GM18499 (cell line): ENCODE measurements around the gene PMM1.
"Not testable (repeated sequence)": the region's sequence is repeated elsewhere in the genome, so short reads cannot be mapped to it uniquely, and the experiment has no call there.

Experiments
- ATAC-seq: cut with Tn5 transposase; IDR thresholded peaks from one replicate; pipeline ENCODE4 v1.9.1; 2021; ENCODE audit warnings: moderate number of reproducible peaks; ENCODE audit not compliant: insufficient read depth, unreplicated experiment

The PMM1 gene

DNA sequence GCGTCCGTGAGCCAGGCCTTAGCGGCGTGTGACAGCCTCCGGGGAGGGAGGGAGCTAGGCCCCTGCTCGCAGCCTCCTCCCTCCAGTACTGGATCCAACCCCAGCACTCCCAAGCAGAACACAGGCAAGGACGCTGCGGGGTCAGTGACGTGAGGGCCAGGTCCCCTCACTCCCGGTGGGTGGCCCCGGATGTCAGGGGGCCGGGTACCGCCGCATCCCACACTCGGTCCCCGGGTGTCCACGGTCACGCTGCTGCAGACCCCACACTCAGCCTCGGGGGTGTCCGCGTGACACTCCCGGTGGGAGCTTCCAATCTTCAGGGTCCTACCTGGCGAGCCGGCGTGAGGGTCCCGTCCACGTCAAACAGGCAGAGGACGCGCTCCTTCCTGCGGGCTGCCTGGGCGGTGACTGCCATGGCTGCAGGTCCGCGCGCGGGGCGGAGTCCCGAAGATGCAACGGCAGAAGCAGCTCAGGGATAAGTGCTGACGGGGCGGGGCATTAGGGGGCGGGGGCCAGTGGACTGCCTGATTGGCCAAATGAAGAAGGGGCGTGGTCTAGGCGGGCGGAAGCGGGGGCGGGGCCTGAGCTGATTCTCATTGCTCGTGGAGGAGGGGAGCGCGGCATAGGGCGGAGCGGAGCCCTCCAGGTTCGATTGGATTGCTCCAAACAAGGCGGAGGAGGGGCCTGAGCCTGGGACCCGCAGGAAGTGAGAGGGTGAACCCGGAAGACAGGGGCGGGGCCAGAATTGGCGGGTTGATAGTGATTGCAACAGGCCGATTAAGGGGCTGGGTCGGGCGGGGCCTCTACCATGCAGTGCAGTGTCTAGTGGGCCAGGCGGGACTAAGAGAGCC, at the start of gene PMM1:
Gene PMM1, minus strand, starts transcription at position 450 of the 851 bp plus-strand sequence. Its CDS starts 35 bp downstream, at position 415.
- peak; percentile 71 for ATAC-seq

DNA sequence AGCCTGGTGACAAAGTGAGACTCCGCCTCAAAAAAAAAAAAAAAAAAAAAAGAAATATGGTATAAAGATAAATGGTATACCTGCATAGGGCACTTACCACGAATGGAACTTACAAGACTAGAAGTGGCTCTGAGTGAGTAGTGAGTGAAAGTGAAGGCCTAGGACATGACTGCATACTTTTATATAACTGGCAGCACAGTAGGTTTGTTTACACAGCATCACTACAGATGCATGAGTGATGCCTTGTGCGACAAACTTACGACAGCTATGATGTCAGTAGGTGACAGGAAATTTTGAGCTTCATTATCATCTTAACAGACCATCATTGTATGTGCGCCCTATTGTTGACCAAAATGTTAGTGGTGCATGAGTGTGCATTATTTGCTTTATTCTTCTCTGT, 49.1 kb upstream of the PMM1 start:
- ATAC-seq, result no peak

DNA sequence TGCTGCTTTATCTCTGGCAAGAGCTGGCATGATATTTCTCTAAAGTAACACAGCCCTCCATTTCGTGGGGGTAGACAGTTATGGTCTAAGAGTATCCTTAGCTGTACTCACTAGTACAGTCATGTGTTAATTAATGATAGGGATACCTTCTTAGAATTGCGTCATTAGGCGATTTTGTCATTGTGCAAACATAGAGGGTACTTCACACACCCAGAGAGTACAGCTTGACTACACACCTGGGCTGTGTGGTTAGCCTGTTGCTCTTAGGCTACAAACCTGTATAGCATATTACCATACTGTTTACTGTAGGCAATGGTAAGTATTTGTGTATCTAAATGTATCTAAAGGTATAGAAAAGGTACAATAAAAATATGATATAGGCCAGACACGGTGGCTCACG, 48.5 kb upstream of the PMM1 start:
- no peak for ATAC-seq

DNA sequence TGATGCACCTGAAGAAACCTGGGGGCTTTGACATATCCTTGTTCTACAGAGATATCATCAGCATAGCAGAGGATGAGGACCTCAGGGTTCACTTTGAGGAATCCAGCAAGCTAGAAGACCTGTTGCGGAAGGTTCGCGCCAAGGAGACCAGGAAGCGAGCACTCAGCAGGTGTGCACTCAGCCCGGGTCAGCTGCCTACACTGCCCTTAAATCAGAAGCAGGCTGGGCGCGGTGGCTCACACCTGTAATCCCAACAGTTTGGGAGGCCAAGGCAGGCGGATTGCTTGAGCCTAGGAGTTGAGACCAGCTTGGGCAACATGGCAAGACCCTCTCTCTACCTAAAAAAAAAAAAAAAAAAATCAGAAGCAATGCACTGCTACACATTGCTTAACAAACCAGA, 48.0 kb upstream of the PMM1 start:
- not testable (repeated sequence) for ATAC-seq

DNA sequence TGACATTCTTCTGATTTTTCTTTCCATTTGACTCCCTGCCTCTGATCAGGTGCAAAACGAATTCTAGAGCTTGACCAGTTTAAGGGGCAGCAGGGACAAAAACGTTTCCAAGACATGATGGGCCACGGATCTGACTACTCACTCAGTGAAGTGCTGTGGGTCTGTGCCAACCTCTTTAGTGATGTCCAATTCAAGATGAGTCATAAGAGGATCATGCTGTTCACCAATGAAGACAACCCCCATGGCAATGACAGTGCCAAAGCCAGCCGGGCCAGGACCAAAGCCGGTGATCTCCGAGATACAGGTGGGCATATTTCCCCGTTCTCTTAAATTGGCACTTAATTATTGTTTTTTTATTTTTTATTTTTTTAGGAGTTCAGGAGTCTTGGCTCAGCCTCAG, 46.8 kb upstream of the PMM1 start:
- ATAC-seq, result no peak

DNA sequence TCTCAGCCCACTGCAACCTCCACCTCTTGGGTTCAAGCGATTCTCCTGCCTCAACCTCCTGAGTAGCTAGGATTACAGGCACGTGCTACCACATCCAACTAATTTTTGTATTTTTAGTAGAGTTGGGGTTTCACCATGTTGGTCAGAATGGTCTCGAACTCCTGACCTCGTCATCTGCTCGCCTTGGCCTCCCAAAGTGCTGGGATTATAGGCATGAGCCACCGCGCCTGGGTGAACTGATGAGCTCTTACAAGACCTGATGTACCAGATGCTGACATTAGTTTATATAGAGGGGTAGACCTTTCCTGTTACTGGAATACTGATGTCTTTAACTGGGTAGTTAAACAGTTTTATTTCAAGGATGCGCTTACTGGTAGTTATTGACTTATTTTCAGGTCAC, 45.0 kb upstream of the PMM1 start:
- ATAC-seq, result not testable (repeated sequence)

DNA sequence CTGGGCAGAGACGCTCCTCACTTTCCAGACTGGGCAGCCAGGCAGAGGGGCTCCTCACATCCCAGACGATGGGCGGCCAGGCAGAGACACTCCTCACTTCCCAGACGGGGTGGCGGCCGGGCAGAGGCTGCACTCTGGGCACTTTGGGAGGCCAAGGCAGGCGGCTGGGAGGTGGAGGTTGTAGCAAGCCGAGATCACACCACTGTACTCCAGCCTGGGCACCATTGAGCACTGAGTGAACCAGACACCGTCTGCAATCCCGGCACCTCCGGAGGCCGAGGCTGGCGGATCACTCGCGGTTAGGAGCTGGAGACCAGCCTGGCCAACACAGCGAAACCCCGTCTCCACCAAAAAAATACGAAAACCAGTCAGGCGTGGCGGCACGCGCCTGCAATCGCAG, 42.0 kb upstream of the PMM1 start:
- ATAC-seq, result not testable (repeated sequence)

DNA sequence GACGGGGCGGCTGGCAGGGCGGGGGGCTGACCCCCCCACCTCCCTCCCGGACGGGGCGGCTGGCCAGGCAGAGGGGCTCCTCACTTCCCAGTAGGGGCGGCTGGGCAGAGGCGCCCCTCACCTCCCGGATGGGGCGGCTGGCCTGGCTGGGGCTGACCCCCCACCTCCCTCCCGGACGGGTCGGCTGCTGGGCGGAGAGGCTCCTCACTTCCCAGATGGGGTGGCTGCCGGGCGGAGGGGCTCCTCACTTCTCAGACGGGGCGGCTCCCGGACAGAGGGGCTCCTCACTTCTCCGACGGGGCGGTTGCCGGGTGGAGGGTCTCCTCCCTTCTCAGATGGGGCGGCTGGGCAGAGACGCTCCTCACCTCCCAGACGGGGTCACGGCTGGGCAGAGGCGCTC, 41.5 kb upstream of the PMM1 start:
- not testable (repeated sequence) for ATAC-seq

DNA sequence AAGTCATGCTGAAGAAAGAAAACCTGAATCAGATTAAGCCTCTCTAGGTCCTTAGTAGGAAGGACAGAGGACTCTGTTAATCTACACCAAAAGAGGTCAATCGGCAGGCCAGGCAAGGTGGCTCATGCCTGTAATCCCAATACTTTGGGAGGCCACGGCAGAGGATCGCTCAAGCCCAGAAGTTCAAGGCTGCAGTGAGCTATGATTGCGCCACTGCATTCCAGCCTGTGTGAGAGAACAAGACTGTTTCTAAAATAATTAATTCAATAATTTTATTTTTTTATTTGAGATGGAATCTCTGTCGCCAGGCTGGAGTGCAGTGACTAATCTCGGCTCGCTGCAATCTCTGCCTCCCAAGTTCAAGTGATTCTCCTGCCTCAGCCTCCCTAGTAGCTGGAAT, 35.9 kb upstream of the PMM1 start:
- no peak for ATAC-seq

DNA sequence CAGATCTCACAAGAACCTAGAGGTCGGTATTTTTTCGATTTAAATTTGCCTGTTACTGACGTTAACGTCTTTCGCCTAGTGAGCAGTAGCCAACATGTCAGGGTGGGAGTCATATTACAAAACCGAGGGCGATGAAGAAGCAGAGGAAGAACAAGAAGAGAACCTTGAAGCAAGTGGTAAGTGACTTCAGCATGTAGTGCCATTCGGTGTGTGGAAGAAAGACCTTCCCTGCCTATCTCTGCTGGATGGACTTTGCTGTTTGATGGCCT, 32.2 kb upstream of the PMM1 start:
- no peak for ATAC-seq

DNA sequence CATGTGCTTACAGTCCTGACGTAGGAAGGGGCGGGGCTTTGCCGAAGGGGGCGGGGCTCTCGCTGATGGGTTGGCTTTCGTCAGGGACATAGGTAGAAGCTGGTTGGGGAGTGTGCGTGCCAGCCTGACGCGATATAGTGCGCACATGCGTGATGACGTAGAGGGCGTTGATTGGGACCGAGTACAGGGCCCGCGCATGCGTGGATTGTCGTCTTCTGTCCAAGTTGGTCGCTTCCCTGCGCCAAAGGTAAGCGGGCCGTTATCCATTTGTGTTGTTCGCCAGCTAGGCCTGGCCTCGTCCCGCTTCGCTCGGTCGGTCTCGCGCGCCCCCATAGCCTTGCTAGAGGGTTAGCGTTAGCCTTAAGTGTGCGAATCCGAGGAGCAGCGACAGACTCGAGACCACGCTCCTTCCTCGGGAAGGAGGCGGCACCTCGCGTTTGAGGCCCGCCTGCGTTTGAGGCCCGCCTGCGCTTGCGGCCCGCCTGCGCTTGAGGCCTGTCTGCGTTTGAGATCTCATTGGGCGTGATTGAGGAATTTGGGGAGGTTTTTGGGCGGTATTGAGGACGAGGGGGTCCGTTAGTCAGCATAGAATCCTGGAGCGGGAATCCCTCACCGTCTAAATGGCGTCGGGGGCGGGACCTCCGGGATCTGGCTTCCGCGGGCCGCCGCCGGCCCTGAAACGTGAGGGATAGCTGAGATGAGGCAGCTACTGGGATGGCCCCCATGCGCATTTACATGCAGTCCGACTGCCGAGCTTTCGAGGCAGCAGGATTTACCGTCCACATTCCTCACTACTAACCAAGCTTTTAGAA, 31.7 kb upstream of the PMM1 start, which contains the start of gene XRCC6:
Gene XRCC6, plus strand, starts transcription at position 197 of the 812 bp plus-strand sequence. CDS start 710 bp downstream, outside the sequence.
- ATAC-seq, result peak; percentile 68

DNA sequence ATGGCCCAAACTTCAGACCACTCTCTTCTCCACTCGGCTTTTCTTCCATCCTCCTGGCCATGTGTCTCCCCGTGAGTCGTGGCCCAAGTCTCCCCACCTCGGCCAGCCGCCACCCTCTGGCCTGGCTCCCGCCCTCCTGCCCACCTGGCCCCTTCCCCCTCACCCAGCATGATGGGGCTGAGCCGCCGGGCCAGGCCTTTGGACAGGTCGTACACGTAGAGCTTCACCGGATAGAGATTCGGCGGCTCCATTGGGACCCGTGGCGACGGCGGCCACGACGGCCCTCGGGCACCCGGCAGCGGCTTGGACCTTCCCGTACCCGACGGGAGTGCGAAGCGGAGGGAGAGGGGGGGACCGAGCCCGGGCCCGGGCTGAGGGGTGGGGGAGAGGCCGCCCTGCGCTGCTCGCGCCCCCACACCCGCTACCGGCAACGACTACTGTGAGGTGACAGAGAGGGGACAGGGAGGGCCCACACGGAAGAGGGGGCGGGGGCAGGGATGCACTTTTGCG, 31.0 kb upstream of the PMM1 start, which contains the start of gene DESI1:
Gene DESI1, minus strand, starts transcription at position 455 of the 510 bp plus-strand sequence. Its CDS starts 204 bp downstream, at position 251.
- ATAC-seq, result no peak

DNA sequence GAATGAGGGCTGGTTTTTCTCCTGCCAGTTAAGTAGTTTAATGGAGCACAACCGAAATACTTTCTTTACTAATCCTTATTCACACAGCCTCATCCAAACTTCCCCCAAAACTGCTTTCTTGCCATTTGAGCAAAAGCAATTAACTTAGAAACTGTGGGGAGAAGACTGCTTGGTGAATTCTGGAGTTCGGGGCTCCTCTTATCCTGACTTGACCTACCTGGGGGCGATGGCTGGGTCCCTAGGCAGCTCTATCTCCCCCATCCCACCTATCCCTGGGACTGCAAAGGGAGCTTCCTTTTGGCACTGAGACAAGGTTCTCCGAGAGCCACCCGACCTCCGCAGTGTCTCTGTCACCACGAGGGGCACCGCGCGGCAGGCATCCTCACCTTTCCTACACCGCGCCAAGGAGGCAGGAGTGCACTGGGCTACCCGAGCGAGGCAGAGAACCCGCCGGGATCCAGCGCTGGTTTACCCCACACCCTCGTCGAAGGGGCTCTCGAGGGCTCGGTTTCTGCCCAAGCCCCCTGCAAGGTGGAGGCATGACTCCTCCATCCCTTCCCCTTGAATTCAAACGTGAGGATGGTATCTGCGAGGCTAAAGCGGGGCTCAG, 30.4 kb upstream of the PMM1 start:
- ATAC-seq, result no peak

DNA sequence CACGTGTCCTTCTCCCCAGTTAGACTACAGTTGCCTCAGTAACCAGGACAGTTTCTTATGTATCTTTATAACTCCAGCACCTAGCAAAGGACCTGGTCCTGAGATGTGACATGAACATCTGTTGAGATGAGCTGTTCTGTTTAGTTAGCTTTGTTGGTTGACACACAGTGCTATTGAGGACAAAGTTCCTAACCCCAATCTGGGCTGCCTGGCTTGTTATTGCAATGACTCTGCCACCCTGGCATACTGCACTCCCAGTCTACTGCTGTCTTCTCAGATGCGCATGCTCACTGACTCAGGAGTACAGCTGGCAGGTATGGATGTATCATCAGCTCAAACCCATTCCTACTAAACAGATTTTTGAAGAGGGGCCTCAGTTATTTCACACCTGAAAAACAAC, 23.8 kb upstream of the PMM1 start:
- no peak for ATAC-seq

DNA sequence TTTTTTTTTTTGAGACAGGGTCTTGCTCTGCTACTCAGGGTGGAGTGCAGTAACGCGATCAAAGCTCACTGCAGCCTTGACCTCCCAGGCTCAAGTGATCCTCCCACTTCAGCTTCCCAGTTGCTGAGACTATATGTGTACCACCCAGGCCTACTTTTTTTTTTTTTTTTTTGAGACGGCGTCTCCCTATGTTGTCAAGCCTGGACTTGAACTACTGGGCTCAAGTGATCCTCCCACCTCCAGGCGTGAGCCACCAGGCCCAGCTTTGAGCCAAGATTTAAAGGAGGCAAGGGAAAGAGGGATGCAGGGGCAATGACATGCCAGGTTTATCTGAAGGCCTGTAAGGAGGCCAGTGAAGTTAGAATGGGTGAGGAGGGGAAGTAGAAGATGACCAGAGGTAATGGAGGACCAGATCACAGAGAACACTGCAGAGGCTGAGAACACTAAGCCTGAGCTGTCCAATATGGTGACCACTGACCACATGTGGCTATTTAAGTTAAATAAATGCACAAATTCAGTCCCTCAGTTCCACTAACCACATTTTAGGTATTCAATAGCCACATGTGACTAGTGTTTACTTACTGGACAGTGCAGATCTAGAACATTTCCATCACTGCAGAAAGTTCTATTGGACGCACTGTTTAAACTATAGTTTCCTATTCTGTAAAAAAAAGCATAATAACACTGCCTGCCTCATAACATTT, 23.1 kb upstream of the PMM1 start:
- ATAC-seq, result no peak

DNA sequence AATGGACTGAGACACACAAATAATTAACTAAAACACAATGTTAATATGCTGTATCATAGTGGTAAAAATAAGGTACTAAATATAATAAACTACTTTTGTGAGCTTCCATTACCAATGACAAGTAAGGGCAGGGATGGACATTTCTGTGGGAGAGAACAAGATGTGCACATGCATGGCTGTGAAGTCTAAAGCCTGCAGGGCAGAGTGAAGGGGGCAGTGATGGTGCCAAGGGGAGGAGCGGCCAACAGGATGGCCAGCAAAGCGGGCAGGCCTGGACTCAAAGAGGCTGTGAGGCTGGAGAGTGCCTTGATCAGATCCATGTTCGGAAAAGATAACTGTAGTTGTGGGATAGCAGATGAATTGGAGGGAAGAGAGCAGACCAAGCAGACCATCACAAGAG, 18.7 kb upstream of the PMM1 start:
- no peak for ATAC-seq

DNA sequence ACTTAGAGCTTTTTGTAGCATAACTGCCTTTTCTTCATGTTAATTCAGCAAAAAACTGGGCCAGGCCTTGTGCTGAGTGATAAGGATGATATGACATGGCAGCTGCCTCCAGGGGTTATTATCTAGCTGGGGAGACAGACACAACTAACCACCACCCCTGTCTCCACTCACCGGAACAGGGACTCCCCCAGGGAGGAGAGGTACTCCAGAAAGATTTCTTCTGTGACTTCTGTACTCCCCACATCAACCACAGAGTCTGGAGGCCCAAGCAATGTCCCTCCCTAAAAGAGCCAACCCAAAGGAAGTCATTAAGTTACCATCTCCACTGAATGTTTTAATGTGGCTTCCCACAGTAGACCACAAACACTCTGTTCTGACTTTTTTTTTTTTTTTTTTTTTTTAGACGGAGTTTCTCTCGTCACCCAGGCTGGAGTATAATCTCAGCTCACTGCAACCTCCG, 14.3 kb upstream of the PMM1 start:
- no peak for ATAC-seq

DNA sequence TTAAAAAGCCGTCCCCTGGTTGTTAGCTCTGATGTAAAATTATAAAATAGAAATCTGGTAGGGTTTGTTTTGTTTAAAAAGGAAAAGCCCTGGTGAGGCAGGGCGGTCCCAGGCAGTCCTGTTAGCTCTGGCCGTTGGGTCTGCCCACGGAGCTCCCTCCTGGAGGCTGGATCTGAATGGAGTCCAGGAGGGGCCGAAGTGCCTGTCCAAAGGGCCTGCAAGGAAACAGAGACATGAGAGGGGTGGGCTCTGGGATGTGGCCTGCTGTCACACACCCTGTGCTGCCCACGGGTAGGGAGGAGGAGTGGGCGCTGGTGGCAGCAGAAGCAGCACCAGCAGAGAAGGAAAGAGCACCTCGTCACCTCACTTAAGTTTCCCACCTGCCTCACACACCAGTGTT, 11.3 kb upstream of the PMM1 start:
- no peak for ATAC-seq

DNA sequence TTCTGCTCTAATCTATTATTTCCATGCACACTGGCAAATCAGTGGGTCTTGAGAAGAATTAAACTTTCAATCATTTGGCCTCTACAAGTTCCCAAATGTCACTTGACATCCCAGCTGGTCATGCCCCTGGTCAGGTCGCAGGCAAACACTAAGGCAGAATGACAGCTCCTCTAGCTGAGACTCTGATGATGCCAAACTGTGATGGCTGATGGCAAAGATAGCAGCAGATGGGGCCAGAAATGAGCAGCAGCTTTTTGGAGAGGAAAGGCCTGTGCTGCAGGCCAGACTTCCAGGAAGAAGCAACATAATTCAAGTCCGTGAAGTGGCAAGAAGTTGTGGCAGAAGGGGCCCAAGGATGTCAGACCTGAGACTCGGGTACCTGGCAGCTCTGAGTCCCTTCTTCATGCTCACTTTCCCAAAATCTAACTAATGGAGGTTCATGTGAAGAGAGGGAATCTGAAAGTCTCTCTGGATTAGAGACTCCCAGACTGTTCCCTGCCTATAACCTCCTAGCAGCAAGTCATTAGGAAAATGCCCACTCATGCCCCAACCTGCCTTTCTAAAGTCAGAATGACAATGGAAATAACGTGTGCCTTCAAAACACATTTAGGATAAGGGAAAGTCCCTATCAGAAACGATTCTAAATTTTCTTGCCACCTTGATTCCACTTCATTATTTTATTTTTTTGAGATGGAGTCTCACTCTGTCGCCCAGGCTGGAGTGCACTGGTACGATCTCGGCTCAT, 9.4 kb upstream of the PMM1 start:
- no peak for ATAC-seq
